ENCODE results near the gene SRGAP1.
"Not testable (repeated sequence)": the region's sequence is repeated elsewhere in the genome, so short reads cannot be mapped to it uniquely, and the experiment has no call there.

Gene SRGAP1

GRCh38 chr12:64061868-64062375 is 217.4 kb downstream of the SRGAP1 start:
- no peak for DNase-seq

GRCh38 chr12:64063121-64063520 is 218.6 kb downstream of the SRGAP1 start:
- DNase-seq = no peak

GRCh38 chr12:64064240-64064639 is 219.7 kb downstream of the SRGAP1 start:
- DNase-seq = no peak

- DNase-seq = no peak
These were observed 220.2 kb downstream of the SRGAP1 start for GRCh38 chr12:64064706-64065105.

- no peak for DNase-seq
These were observed 221.5 kb downstream of the SRGAP1 start for GRCh38 chr12:64065881-64066451.

- no peak for DNase-seq
These were observed 222.3 kb downstream of the SRGAP1 start for GRCh38 chr12:64066776-64067175.

GRCh38 chr12:64070454-64070853 is 226.0 kb downstream of the SRGAP1 start:
- DNase-seq = no peak

- DNase-seq = no peak
These were observed 228.5 kb downstream of the SRGAP1 start for GRCh38 chr12:64072916-64073575.

GRCh38 chr12:64076565-64076964 is 232.1 kb downstream of the SRGAP1 start:
- not testable (repeated sequence) for DNase-seq

- DNase-seq = no peak
These were observed 233.4 kb downstream of the SRGAP1 start for GRCh38 chr12:64077922-64078321.

GRCh38 chr12:64080319-64081007 is 236.0 kb downstream of the SRGAP1 start:
- no peak for DNase-seq

GRCh38 chr12:64081008-64081404 is 236.5 kb downstream of the SRGAP1 start:
- no peak for DNase-seq

GRCh38 chr12:64082116-64082515 is 237.6 kb downstream of the SRGAP1 start:
- DNase-seq = no peak

GRCh38 chr12:64082866-64083268 is 238.4 kb downstream of the SRGAP1 start:
- DNase-seq = no peak

GRCh38 chr12:64083285-64084210 is 239.0 kb downstream of the SRGAP1 start:
- no peak for DNase-seq

- DNase-seq = no peak
These were observed 240.7 kb downstream of the SRGAP1 start for GRCh38 chr12:64085154-64085553.

- DNase-seq = no peak
These were observed 241.5 kb downstream of the SRGAP1 start for GRCh38 chr12:64085996-64086395.

- no peak for DNase-seq
These were observed 242.4 kb downstream of the SRGAP1 start for GRCh38 chr12:64086946-64087345.

GRCh38 chr12:64087761-64088160 is 243.3 kb downstream of the SRGAP1 start:
- no peak for DNase-seq

GRCh38 chr12:64088431-64089349 is 244.2 kb downstream of the SRGAP1 start:
- no peak for DNase-seq

GRCh38 chr12:64090047-64090446 is 245.5 kb downstream of the SRGAP1 start:
- no peak for DNase-seq

GRCh38 chr12:64091186-64091585 is 246.7 kb downstream of the SRGAP1 start:
- DNase-seq = no peak
